Stimulated activated CD4-positive, alpha-beta T cell treated with anti-CD3 and anti-CD28 coated beads, Interleukin-1b, Interleukin-23, amount 100 ng/mL, for 48 hours (primary cell): ENCODE measurements around the gene AKNA.

ENCODE experiments used
- DNase-seq: peaks from one replicate; pipeline ENCODE4 v3.0.0-alpha.2; 2020

The AKNA gene

GRCh38 chr9:114299286-114300152 lies 88.3 kb downstream of the AKNA start:
- DNase-seq, result no peak

GRCh38 chr9:114296338-114296737 lies 91.4 kb downstream of the AKNA start:
- DNase-seq, result no peak

GRCh38 chr9:114294664-114295063 lies 93.1 kb downstream of the AKNA start:
- no peak for DNase-seq

- no peak for DNase-seq
Observed at GRCh38 chr9:114291886-114292590, 95.7 kb downstream of the AKNA start.

- peak; percentile 58 for DNase-seq
Observed at GRCh38 chr9:114291064-114291474, 96.7 kb downstream of the AKNA start.

GRCh38 chr9:114290561-114290986 lies 97.2 kb downstream of the AKNA start:
- no peak for DNase-seq

- DNase-seq, result no peak
Observed at GRCh38 chr9:114289571-114290481, 98.0 kb downstream of the AKNA start.

GRCh38 chr9:114289106-114289505 lies 98.7 kb downstream of the AKNA start:
- no peak for DNase-seq

GRCh38 chr9:114288193-114289091 lies 99.3 kb downstream of the AKNA start:
- no peak for DNase-seq

GRCh38 chr9:114287763-114288192 lies 100.0 kb downstream of the AKNA start:
- DNase-seq, result no peak

- no peak for DNase-seq
Observed at GRCh38 chr9:114287001-114287762, 100.6 kb downstream of the AKNA start.

- no peak for DNase-seq
Observed at GRCh38 chr9:114286146-114286679, 101.6 kb downstream of the AKNA start.

GRCh38 chr9:114285166-114285867 lies 102.5 kb downstream of the AKNA start:
- no peak for DNase-seq

- DNase-seq, result no peak
Observed at GRCh38 chr9:114284316-114285060, 103.3 kb downstream of the AKNA start.
